HL-60 (cell line): ENCODE data around the gene MAMDC2.

Experiments used
- DNase-seq, 2 experiments: peaks; one replicate each; pipeline ENCODE4 v3.0.0-alpha.2; 2010 to 2020; ENCODE audit warnings: low read depth in 1 of 2, low spot score in 1 of 2
- H3K27ac ChIP-seq: fragments of 250-450 bp; sonication (Bioruptor Pico); replicated peaks from 2 replicates; pipeline ENCODE4 v1.5.1; 2020; ENCODE audit warnings: mild to moderate bottlenecking, moderate library complexity
- H3K27me3 ChIP-seq: fragments of 250-450 bp; sonication (Bioruptor Pico); 2 replicates; pipeline ENCODE4 v1.5.1; 2021; ENCODE audit warnings: mild to moderate bottlenecking, moderate library complexity; ENCODE audit not compliant: insufficient read depth, poor library complexity, severe bottlenecking
- H3K4me3 ChIP-seq: replicated peaks from 2 replicates; pipeline ENCODE4 v1.5.1; 2011; ENCODE audit warnings: mild to moderate bottlenecking, control low read depth, low read length; ENCODE audit not compliant: insufficient read depth
- GABPA ChIP-seq: IDR thresholded peaks from 2 replicates; pipeline ENCODE4 v1.6.1; 2012; ENCODE audit warnings: low read depth
- POLR2AphosphoS5 ChIP-seq: IDR thresholded peaks from 2 replicates; pipeline ENCODE4 v1.6.1; 2012; ENCODE audit warnings: low read depth
- SPI1 ChIP-seq: IDR thresholded peaks from 2 replicates; pipeline ENCODE4 v1.6.1; 2012; ENCODE audit warnings: low read depth, mild to moderate bottlenecking, borderline replicate concordance
- TF ChIP-seq, protein P1 (sequence below): IDR thresholded peaks from one replicate; pipeline ENCODE4 v1.5.1; 2011; ENCODE audit warnings: low read length, control low read depth, inconsistent platforms; ENCODE audit not compliant: insufficient read depth
- TF ChIP-seq, protein P2 (sequence below): IDR thresholded peaks from 2 replicates; pipeline ENCODE4 v1.6.1; 2012; ENCODE audit warnings: low read depth; ENCODE audit not compliant: insufficient replicate concordance

The MAMDC2 gene

DNA sequence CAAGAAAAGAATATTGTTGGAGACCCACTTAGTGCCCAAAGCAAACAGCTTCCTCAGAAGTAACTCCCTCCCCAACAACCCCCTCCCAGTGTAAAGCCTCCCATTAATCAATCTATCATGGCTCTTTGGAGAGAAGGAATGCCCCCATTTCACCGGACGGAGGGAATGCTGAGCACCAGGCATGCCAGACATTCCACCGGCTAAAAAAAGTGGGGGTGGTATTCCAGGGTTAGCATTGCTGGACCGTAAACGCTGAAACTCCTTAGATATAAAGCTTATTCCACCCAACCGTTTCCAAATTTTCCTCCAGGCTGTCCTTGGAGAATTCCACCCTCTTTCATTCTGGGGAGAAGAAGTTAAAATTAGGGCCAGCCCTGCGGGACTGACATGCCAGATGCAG is 363 bp upstream of the MAMDC2 start:
- H3K27me3 ChIP-seq = peaks cover 25% of the 10 kb centered on the region
- TF ChIP-seq, protein P1, sequence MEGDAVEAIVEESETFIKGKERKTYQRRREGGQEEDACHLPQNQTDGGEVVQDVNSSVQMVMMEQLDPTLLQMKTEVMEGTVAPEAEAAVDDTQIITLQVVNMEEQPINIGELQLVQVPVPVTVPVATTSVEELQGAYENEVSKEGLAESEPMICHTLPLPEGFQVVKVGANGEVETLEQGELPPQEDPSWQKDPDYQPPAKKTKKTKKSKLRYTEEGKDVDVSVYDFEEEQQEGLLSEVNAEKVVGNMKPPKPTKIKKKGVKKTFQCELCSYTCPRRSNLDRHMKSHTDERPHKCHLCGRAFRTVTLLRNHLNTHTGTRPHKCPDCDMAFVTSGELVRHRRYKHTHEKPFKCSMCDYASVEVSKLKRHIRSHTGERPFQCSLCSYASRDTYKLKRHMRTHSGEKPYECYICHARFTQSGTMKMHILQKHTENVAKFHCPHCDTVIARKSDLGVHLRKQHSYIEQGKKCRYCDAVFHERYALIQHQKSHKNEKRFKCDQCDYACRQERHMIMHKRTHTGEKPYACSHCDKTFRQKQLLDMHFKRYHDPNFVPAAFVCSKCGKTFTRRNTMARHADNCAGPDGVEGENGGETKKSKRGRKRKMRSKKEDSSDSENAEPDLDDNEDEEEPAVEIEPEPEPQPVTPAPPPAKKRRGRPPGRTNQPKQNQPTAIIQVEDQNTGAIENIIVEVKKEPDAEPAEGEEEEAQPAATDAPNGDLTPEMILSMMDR = no peak
- TF ChIP-seq GABPA = no peak
- TF ChIP-seq SPI1 = no peak
- H3K4me3 ChIP-seq = no peak overlapping the region
- no peak overlapping the region for H3K27ac ChIP-seq
- no peak for DNase-seq

DNA sequence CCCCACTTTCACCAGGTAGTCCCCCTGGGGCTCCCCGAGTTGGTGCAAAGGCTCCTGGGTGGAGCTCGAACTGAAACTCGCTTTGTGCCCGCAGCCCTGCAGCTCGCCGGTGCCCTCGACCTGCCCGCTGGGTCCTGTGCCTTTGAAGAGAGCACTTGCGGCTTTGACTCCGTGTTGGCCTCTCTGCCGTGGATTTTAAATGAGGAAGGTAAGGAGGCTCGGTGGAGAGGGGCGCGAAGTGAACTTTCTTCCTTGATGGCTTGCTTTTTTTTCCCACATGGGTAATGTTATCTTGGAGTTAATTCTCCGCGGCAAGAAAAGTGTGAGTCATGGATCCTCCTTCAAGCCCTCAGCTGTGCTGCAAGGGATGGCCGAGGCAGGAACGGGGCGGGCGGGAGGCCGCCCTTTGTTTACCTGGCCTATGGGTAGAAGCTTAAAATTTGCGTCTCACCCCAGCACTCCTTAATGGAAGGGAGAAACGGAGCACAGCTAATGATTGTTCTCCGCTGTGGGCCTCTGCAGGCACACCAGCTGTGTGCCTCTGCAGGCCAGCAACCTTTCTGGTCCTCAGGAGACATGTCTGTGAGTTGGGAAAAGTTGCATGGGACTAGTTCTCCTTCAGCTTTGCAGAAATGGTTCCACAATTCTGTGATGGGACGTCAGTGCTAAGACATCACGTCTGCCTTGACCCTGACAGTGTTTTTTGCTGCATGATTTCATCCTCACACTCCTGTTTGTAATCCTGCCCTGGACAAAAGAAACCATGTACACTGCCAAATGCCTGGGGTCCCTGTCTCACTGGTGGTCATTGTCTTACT is 1.1 kb downstream of the MAMDC2 start:
- Histone ChIP-seq H3K4me3 (0 out of 2 replicates have a peak overlapping the region, but pooled peaks have one; percentile 2), H3K27ac (no peak overlapping the region)

DNA sequence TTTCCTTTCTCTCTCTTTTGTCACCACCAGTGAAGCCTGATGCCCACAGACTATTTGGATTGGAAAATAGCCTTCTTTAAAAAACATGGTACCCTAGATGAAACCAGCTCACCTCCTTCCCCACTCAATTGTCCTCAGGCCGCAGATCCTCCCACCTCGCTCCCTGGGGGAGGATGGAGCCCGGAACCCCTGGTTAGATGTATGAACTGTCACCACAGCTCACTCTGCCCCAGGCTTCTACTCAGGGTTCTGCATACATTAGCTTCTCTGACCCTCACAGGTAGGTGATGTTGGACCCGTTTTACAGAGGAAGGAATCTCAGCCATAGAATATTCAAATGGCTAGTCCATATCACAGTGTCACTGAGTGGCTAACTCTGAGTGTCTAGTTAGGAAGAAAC is 1.8 kb downstream of the MAMDC2 start:
- DNase-seq = no peak
- Histone ChIP-seq H3K27ac (no peak overlapping the region), H3K27me3 (peaks cover 25% of the 10 kb centered on the region), H3K4me3 (no peak overlapping the region)
- TF ChIP-seq, protein P1 = no peak
- TF ChIP-seq GABPA (no peak), SPI1 (no peak), POLR2AphosphoS5 (no peak)
- TF ChIP-seq, protein P2, sequence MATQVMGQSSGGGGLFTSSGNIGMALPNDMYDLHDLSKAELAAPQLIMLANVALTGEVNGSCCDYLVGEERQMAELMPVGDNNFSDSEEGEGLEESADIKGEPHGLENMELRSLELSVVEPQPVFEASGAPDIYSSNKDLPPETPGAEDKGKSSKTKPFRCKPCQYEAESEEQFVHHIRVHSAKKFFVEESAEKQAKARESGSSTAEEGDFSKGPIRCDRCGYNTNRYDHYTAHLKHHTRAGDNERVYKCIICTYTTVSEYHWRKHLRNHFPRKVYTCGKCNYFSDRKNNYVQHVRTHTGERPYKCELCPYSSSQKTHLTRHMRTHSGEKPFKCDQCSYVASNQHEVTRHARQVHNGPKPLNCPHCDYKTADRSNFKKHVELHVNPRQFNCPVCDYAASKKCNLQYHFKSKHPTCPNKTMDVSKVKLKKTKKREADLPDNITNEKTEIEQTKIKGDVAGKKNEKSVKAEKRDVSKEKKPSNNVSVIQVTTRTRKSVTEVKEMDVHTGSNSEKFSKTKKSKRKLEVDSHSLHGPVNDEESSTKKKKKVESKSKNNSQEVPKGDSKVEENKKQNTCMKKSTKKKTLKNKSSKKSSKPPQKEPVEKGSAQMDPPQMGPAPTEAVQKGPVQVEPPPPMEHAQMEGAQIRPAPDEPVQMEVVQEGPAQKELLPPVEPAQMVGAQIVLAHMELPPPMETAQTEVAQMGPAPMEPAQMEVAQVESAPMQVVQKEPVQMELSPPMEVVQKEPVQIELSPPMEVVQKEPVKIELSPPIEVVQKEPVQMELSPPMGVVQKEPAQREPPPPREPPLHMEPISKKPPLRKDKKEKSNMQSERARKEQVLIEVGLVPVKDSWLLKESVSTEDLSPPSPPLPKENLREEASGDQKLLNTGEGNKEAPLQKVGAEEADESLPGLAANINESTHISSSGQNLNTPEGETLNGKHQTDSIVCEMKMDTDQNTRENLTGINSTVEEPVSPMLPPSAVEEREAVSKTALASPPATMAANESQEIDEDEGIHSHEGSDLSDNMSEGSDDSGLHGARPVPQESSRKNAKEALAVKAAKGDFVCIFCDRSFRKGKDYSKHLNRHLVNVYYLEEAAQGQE = no peak

More for the DNA sequence above, 1.1 kb downstream of the MAMDC2 start:
- TF ChIP-seq, protein P2 = no peak
- TF ChIP-seq SPI1 (no peak), POLR2AphosphoS5 (no peak), GABPA (no peak)
- TF ChIP-seq, protein P1 = no peak
- peaks cover 25% of the 10 kb centered on the region for H3K27me3 ChIP-seq
- DNase-seq = no peak
